Activated CD8-positive, alpha-beta T cell treated with anti-CD3 and anti-CD28 coated beads for 36 hours (primary cell): ENCODE measurements around the gene DDX21. TPM values are rescaled to one million over a fixed set of nuclear protein-coding genes. Genes with fewer than 3 reads are reported as not detected.
A peak's percentile ranks its signal among the peaks of the same experiment; 100 is the strongest.
"Not testable (repeated sequence)": the region's sequence is repeated elsewhere in the genome, so short reads cannot be mapped to it uniquely, and the experiment has no call there.

Experiments
- ATAC-seq: fragments of 200-7000 bp; cut with Tn5 transposase; one replicate; pipeline ENCODE4 v1.10.0; 2021; ENCODE audit warnings: mild to moderate bottlenecking, moderate library complexity
- CTCF ChIA-PET: fragments of 350-600 bp; sonication (Branson Sonifier 250); formaldehyde crosslinking; loops from one replicate; lab custom pipeline; 2021; ENCODE audit warnings: antibody characterized with exemption; lab: Charles Lee
- POLR2A ChIA-PET: fragments of 350-600 bp; sonication (Branson Sonifier 250); formaldehyde crosslinking; loops from one replicate; lab custom pipeline; 2021; ENCODE audit warnings: antibody characterized with exemption; lab: Charles Lee
- DNase-seq: peaks from one replicate; pipeline ENCODE4 v3.0.0-alpha.2; 2020
- H3K27ac Mint-ChIP-seq: one replicate; pipeline ENCODE4 v1.8.0; 2021; ENCODE audit warnings: mild to moderate bottlenecking, mixed read lengths
- H3K27me3 Mint-ChIP-seq: one replicate; pipeline ENCODE4 v1.8.0; 2021; ENCODE audit warnings: mixed read lengths
- H3K36me3 Mint-ChIP-seq: one replicate; pipeline ENCODE4 v1.8.0; 2021; ENCODE audit warnings: low read depth, mixed read lengths
- H3K4me1 Mint-ChIP-seq: one replicate; pipeline ENCODE4 v1.8.0; 2021; ENCODE audit warnings: low read depth, mixed read lengths
- H3K4me3 Mint-ChIP-seq: one replicate; pipeline ENCODE4 v1.8.0; 2021; ENCODE audit warnings: mild to moderate bottlenecking, moderate library complexity, mixed read lengths
- H3K9me3 Mint-ChIP-seq: one replicate; pipeline ENCODE4 v1.8.0; 2021; ENCODE audit warnings: mixed read lengths
- intact Hi-C: fragments of 100-400 bp; cut with micrococcal nuclease; formaldehyde crosslinking; loops from one replicate; pipeline ENCODE4 v1.10.0; 2022
- total RNA-seq, 2 experiments: library from RNA; stranded (reverse); gene quantifications; one replicate each; pipeline ENCODE4 v1.2.3, GENCODE V29; 2021
- TF ChIP-seq, protein P1 (sequence below): fragments of 200-600 bp; IDR thresholded peaks from one replicate; pipeline ENCODE4 v1.8.0; 2022; ENCODE audit warnings: antibody characterized with exemption, mild to moderate bottlenecking

Gene DDX21
- total RNA-seq, 2 experiments from 2014 or later, result 192 to 194 TPM

DNA sequence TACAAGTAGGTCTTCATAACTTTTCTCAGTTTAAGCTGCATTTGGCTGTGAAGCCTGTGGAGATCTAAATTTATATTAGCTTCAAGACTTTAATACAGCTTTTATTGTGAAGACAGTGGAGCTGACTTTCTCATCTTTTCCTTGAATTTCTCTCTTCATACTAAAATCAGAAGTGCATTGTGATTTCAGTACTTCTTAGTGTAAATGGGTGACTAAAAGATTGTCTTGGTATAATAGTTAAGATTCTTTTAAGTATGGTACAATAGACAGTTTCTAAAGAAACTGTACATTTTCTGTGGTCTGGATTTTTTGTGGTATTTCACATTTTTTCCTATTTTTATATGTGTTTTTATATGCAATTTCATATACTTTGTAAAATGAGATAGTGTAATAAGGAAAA is 21.0 kb upstream of the DDX21 start:
- TF ChIP-seq, protein P1, sequence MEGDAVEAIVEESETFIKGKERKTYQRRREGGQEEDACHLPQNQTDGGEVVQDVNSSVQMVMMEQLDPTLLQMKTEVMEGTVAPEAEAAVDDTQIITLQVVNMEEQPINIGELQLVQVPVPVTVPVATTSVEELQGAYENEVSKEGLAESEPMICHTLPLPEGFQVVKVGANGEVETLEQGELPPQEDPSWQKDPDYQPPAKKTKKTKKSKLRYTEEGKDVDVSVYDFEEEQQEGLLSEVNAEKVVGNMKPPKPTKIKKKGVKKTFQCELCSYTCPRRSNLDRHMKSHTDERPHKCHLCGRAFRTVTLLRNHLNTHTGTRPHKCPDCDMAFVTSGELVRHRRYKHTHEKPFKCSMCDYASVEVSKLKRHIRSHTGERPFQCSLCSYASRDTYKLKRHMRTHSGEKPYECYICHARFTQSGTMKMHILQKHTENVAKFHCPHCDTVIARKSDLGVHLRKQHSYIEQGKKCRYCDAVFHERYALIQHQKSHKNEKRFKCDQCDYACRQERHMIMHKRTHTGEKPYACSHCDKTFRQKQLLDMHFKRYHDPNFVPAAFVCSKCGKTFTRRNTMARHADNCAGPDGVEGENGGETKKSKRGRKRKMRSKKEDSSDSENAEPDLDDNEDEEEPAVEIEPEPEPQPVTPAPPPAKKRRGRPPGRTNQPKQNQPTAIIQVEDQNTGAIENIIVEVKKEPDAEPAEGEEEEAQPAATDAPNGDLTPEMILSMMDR, result no peak
- no peaks in the 10 kb centered on the region for H3K27me3 Mint-ChIP-seq
- H3K4me3 Mint-ChIP-seq, result no peak overlapping the region
- no peaks in the 10 kb centered on the region for H3K9me3 Mint-ChIP-seq
- CTCF ChIA-PET, result no interaction called here
- no peak for ATAC-seq
- no peak for DNase-seq
- H3K36me3 Mint-ChIP-seq, result peaks cover 46% of the 10 kb centered on the region
- intact Hi-C loops, result no loop called here
- POLR2A ChIA-PET, result interaction anchor here (0.7 to 2.0 kb wide), 3 partner anchors 18 to 32 kb away, joined by 3 to 6 read pairs (median 3); partner anchors contain the start of gene DDX21
- H3K27ac Mint-ChIP-seq, result peak overlapping the region; percentile 20
- peaks cover 12% of the 10 kb centered on the region for H3K4me1 Mint-ChIP-seq

DNA sequence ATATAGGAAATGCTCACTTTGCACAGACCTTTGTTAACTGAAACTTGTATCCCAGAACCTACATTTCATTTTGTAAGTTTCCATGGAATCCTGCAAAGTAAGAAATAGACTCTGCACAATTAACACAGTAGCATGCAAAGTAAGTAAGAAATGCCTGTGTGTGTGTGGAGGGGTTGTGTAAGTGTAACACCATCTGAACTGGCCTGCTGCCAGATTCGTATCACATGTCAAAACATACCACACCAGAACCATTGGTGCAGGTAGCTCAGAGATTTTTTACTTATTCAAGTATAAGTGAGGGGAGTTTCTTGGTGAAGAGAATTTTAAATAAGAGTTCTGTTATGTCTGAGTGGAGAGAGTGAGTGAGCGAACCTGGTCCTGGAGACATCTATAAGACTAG is 17.9 kb upstream of the DDX21 start:
- ChIA-PET CTCF (no interaction called here), POLR2A (interaction anchor here (0.6 to 1.9 kb wide), 2 partner anchors 10 kb away, joined by 3 to 5 read pairs; no protein-coding TSS in a partner anchor)
- no peaks in the 10 kb centered on the region for H3K9me3 Mint-ChIP-seq
- H3K36me3 Mint-ChIP-seq, result peaks cover 35% of the 10 kb centered on the region
- peaks cover 9% of the 10 kb centered on the region for H3K4me1 Mint-ChIP-seq
- DNase-seq (no peak), ATAC-seq (no peak)
- peak overlapping the region; percentile 58 for H3K27ac Mint-ChIP-seq
- H3K4me3 Mint-ChIP-seq, result no peak overlapping the region
- TF ChIP-seq, protein P1, result no peak
- H3K27me3 Mint-ChIP-seq, result no peaks in the 10 kb centered on the region
- intact Hi-C loops, result no loop called here

DNA sequence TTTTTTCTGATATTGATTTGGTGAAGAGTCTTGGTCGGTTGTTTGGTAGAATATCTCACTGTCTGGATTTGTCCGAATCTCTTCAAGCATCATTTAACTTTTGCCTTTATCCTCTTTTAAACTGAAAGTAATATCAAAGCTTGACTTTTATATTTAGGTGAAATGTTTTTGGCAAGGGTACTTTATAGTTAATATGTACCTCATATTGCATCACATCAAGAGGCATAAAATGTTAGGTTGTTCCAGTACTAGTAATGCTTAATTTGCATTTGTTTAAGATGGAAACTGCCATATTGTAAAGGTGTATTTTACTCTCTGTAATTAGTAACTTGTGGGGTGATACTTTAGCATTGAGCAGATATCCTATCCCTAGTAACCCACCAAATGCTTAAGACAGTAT is 17.1 kb upstream of the DDX21 start:
- H3K27ac Mint-ChIP-seq, result peak overlapping the region; percentile 58
- H3K36me3 Mint-ChIP-seq, result peaks cover 35% of the 10 kb centered on the region
- no peaks in the 10 kb centered on the region for H3K9me3 Mint-ChIP-seq
- ATAC-seq (no peak), DNase-seq (no peak)
- ChIA-PET POLR2A (interaction anchor here (1.0 to 1.9 kb wide), 2 partner anchors 9 to 11 kb away, joined by 4 to 5 read pairs; no protein-coding TSS in a partner anchor), CTCF (no interaction called here)
- intact Hi-C loops, result no loop called here
- H3K4me1 Mint-ChIP-seq, result peaks cover 9% of the 10 kb centered on the region
- no peaks in the 10 kb centered on the region for H3K27me3 Mint-ChIP-seq
- no peak overlapping the region for H3K4me3 Mint-ChIP-seq
- TF ChIP-seq, protein P1, result no peak

DNA sequence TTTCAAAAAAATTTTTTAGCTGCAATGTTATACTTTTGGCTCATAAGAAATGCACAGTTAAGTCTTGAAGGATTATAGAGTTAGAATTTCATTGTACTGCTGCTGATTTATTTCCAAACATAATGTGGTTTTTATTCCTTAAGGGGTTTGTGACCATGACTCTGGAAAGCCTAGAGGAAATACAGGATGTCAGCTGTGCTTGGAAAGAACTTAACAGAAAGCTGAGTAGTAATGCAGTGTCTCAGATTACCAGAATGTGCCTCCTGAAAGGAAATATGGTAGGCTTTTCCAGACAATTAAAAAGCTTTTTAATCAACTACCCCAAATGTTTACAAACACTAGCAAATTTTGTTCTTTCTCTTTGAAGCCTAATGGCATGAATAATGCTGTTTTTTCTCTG is 15.1 kb upstream of the DDX21 start:
- ChIA-PET POLR2A (interaction anchor here (0.6 to 2.3 kb wide), 4 partner anchors 14 to 31 kb away, joined by 4 to 6 read pairs (median 4); partner anchors contain the start of gene DDX21), CTCF (interaction anchor here (2.4 kb wide), 1 partner anchor 14 kb away, joined by 7 read pairs; the partner anchor contains the start of gene DDX21)
- H3K27ac Mint-ChIP-seq, H3K4me1 Mint-ChIP-seq, ATAC-seq, intact Hi-C loops, H3K4me3 Mint-ChIP-seq, DNase-seq, H3K9me3 Mint-ChIP-seq, H3K27me3 Mint-ChIP-seq: not testable (repeated sequence)
- H3K36me3 Mint-ChIP-seq, result peaks cover 28% of the 10 kb centered on the region

DNA sequence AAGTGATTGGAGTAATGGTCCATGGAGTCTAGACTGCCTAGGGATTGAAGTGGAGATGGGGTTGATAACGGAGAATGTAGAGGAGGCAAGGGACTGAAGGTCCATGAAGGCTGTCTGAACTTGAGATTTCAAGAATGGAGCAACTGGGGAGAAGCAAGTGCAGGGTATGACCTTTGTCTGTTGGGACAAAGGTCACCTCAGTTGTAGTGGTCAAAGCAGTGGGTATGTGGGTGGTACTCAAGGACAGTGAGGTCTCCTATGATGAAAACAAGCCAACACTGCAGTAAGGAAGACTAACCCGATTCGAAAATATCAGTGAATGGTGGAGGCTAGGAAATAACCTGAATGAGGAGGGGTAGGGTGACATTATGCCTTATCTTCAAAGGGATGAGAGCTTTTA is 5.4 kb upstream of the DDX21 start:
- Mint-ChIP-seq H3K4me1 (peaks cover 12% of the 10 kb centered on the region), H3K36me3 (peaks cover 30% of the 10 kb centered on the region), H3K27me3 (no peaks in the 10 kb centered on the region), H3K4me3 (no peak overlapping the region), H3K27ac (no peak overlapping the region), H3K9me3 (no peaks in the 10 kb centered on the region)
- POLR2A ChIA-PET, result interaction anchor here (1.1 to 1.9 kb wide), 2 partner anchors 12 kb away, joined by 4 to 5 read pairs; no protein-coding TSS in a partner anchor
- intact Hi-C loops, result no loop called here
- CTCF ChIA-PET, result interaction anchor here (1.6 kb wide), 1 partner anchor 8 kb away, joined by 7 read pairs; no protein-coding TSS in a partner anchor
- TF ChIP-seq, protein P1, result no peak
- ATAC-seq (no peak), DNase-seq (no peak)
